Measurements from ENCODE around the gene SEL1L3. TPM values are rescaled to one million over a fixed set of nuclear protein-coding genes. Genes with fewer than 3 reads are reported as not detected.

The SEL1L3 gene
- total and polyA plus RNA-seq, 4 donors, result 3.3 to 13.1 (median 5.7) TPM

DNA sequence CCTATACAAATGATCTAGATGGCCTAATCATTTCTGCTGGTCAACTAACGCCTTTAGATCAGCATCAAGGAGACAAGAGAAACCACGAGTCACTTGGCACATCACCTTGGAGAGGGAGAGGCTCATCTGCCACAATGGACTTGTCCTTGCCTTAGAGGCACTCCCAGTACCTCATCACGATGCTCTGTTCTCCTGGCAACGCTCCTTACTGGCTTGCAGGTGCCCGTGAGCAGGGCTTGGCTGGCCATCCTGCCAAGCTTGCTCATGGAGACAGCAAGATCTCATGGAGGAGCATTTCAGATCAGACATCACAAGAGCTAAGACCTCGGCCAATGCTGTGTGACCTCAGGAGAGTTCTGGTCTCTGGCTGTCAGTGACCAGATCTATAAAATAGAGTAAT is 48.6 kb upstream of the SEL1L3 start:
- no peaks in the 10 kb centered on the region for H3K36me3 ChIP-seq (ENCODE audit: control insufficient read depth in 4 of 4, insufficient read depth in 3 of 4, low read depth in 1 of 4, low read length in 3 of 4)
- H3K27ac ChIP-seq (ENCODE audit: low read depth in 1 of 2, low read length in 2 of 2), result no peak overlapping the region
- DNase-seq (ENCODE audit: low spot score), result no peak
- WGBS, result 84% methylated on average over 6 of the region's 6 CpGs
- no peak overlapping the region for H3K9ac ChIP-seq (ENCODE audit: low read depth in 1 of 2, low read length in 2 of 2)
- H3K27me3 ChIP-seq (ENCODE audit: control insufficient read depth in 4 of 4, insufficient read depth in 4 of 4, low read length in 3 of 4), result no peaks in the 10 kb centered on the region
- peaks cover 1 to 16% (median 9%) of the 10 kb centered on the region in 4 donors for H3K4me1 ChIP-seq (ENCODE audit: control insufficient read depth in 4 of 4, insufficient read depth in 4 of 4, low read length in 3 of 4)
- no peak overlapping the region for H3K4me3 ChIP-seq (ENCODE audit: low read depth in 1 of 3, low read length in 3 of 3)
- no peaks in the 10 kb centered on the region for H3K9me3 ChIP-seq (ENCODE audit: control insufficient read depth in 4 of 4, low read length in 3 of 4)
- no peak for TF ChIP-seq EGR1 (IDR thresholded peaks at IDR 0.05; ENCODE audit: low read depth in 2 of 2)
- TF ChIP-seq FOXA2 (IDR thresholded peaks at IDR 0.05), result no peak
- no peak for TF ChIP-seq YY1 (IDR thresholded peaks at IDR 0.05)
- TF ChIP-seq TAF1 (conservative IDR thresholded peaks at IDR 0.05), result no peak
- TF ChIP-seq, protein P1, sequence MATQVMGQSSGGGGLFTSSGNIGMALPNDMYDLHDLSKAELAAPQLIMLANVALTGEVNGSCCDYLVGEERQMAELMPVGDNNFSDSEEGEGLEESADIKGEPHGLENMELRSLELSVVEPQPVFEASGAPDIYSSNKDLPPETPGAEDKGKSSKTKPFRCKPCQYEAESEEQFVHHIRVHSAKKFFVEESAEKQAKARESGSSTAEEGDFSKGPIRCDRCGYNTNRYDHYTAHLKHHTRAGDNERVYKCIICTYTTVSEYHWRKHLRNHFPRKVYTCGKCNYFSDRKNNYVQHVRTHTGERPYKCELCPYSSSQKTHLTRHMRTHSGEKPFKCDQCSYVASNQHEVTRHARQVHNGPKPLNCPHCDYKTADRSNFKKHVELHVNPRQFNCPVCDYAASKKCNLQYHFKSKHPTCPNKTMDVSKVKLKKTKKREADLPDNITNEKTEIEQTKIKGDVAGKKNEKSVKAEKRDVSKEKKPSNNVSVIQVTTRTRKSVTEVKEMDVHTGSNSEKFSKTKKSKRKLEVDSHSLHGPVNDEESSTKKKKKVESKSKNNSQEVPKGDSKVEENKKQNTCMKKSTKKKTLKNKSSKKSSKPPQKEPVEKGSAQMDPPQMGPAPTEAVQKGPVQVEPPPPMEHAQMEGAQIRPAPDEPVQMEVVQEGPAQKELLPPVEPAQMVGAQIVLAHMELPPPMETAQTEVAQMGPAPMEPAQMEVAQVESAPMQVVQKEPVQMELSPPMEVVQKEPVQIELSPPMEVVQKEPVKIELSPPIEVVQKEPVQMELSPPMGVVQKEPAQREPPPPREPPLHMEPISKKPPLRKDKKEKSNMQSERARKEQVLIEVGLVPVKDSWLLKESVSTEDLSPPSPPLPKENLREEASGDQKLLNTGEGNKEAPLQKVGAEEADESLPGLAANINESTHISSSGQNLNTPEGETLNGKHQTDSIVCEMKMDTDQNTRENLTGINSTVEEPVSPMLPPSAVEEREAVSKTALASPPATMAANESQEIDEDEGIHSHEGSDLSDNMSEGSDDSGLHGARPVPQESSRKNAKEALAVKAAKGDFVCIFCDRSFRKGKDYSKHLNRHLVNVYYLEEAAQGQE (IDR thresholded peaks at IDR 0.05), result no peak
- TF ChIP-seq JUND (IDR thresholded peaks at IDR 0.05), result no peak
- no peak for TF ChIP-seq ZBTB33 (IDR thresholded peaks at IDR 0.05)
- no peak for TF ChIP-seq NR2F2 (IDR thresholded peaks at IDR 0.05)
- TF ChIP-seq RAD21 (IDR thresholded peaks at IDR 0.05), result no peak
- no peak for TF ChIP-seq ATF3 (IDR thresholded peaks at IDR 0.05)
- TF ChIP-seq, protein P2, sequence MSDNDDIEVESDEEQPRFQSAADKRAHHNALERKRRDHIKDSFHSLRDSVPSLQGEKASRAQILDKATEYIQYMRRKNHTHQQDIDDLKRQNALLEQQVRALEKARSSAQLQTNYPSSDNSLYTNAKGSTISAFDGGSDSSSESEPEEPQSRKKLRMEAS (IDR thresholded peaks at IDR 0.05), result no peak
- TF ChIP-seq FOXA1 (IDR thresholded peaks at IDR 0.05), result no peak
- no peak for TF ChIP-seq HNF4G (IDR thresholded peaks at IDR 0.05)
- no peak for TF ChIP-seq RXRA (IDR thresholded peaks at IDR 0.05)
- no peak for TF ChIP-seq SP1 (IDR thresholded peaks at IDR 0.05)
- TF ChIP-seq GABPA (IDR thresholded peaks at IDR 0.05 in 1 of 2, conservative IDR thresholded peaks at IDR 0.05 in 1 of 2), result no peak
- no peak for TF ChIP-seq CTCF (IDR thresholded peaks at IDR 0.05; ENCODE audit: low read depth, low read length, missing input control)
- no peak for TF ChIP-seq HNF4A (conservative IDR thresholded peaks at IDR 0.05)
